ENCODE data around the gene CRKL.

- TF ChIP-seq CTCF (conservative IDR thresholded peaks at IDR 0.05) (no peak), EZH2 (IDR thresholded peaks at IDR 0.05; ENCODE audit: low read depth) (no peak)
Observed at GRCh38 chr22:20996598-20997535, 79.7 kb downstream of the CRKL start.

All from PC-9 (cell line).